NCI-H69 (cell line): ENCODE results near the gene ZNF446.
"Not testable (repeated sequence)": the region's sequence is repeated elsewhere in the genome, so short reads cannot be mapped to it uniquely, and the experiment has no call there.

ENCODE experiments used
- DNase-seq: peaks from one replicate; lab custom pipeline; 2025; lab: John Stamatoyannopoulos, UW

Gene ZNF446

GRCh38 chr19:58500242-58500641 lies 24.1 kb downstream of the ZNF446 start:
- no peak for DNase-seq

DNA sequence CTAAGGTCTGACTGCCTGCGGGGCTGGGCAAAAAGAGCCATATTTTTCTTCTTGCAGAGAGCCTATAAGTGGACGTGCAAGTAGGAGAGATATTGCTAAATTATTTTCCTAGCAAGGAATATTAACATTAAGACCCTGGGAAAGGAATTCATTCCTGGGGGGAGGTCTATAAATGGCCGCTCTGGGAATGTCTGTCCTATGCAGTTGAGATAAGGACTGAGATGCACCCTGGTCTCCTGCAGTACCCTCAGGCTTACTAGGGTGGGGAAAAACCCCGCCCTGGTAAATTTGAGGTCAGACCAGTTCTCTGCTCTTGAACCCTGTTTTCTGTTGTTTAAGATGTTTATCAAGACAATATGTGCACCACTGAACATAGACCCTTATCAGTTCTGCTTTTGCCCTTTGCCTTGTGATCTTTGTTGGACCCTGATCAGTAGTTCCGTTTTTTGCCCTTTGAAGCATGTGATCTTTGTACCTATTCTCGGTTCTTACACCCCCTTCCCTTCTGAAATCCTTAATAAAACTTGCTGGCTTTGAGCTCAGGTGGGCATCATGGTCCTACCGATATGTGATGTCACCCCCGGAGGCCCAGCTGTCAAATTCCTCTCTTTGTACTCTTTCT lies 31.6 kb downstream of the ZNF446 start:
- not testable (repeated sequence) for DNase-seq

DNA sequence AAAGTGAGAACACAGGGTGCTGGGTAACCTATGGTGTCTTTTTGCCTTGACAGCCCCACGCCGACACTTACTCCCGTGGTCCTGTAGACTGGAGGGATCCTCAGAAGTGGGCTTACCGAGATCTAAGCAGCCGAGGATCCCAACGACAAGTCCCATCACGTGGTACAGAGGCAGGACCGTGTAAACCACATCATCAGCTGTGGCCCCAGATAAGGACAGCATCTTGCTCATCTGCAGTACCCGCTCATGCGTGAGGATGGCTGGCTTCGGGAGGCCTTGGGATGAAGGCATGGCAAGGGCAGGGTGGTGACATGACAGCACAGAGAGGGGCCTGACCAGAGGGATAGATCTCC lies 33.6 kb downstream of the ZNF446 start:
- DNase-seq, result no peak

- no peak for DNase-seq
These were observed 34.1 kb downstream of the ZNF446 start for GRCh38 chr19:58510084-58510862.

GRCh38 chr19:58511353-58512208 lies 35.4 kb downstream of the ZNF446 start, which contains the start of gene SLC27A5:
SLC27A5 (minus strand) TSS chr19:58511992; CDS start chr19:58511955, 37 bp downstream.
- DNase-seq, result no peak

GRCh38 chr19:58513213-58513693 lies 37.1 kb downstream of the ZNF446 start:
- DNase-seq, result no peak

DNA sequence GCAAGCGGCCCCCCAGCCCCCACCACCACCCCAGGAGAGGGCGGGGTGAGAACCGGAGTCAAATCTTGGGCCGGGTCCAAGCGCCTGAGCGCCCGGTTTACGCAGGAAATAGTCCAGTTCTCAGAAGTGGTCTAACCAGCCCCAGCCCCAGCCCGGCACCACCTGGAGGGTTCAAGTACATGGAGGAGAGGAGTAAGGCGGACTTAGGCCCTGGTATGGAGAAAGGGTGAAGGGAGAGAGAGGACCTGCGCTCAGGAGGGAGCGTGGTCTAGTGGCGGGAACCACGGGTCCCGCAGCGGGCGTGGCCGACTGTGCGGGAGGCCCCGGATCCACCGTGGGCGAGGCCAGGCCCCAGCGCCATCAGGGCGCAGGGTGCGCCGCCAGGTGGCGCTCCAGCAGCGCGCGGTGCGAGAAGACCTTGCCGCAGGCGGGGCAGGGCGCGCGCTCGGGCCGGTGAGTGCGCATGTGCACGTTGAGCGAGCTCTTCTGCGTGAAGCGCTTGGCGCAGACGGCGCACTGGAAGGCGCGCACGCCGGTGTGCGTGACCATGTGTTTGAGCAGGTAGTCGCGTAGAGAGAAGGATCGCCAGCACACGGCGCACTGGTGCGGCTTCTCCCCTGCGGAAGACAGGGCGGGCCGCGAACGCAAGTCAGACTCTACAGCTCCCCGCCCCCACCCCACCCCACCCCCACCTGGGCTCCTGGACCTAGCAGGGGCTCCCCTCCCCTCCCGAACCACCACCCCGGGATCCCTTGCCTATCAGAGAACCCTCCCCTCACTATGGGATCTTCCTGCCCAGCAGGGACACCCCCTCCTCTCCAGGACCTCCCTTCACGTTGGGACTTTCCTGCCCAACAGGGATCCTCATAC lies 37.8 kb downstream of the ZNF446 start:
- DNase-seq, result peak; percentile 97

DNA sequence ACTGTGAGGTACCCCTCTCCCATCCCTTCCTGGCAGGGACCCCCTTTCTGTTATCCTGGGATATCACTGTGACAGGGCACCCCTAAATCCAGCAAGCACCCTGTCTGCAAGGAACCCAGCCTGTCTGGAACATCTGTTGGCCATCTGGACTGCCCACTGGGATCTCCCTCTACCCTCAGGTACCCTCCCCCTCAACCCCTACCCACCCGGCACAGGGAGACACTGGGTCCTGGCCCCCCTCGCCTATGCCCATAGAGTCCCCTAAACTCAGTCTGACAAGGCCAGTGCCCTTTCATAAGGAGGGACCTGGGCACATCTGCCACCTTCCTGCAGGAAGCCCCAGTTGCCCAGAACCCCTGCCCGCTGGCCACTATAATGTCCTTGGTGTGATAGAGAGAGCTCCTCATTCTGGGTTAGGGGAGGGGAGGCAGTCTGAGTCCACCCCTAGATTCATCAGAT lies 38.4 kb downstream of the ZNF446 start:
- DNase-seq, result no peak

DNA sequence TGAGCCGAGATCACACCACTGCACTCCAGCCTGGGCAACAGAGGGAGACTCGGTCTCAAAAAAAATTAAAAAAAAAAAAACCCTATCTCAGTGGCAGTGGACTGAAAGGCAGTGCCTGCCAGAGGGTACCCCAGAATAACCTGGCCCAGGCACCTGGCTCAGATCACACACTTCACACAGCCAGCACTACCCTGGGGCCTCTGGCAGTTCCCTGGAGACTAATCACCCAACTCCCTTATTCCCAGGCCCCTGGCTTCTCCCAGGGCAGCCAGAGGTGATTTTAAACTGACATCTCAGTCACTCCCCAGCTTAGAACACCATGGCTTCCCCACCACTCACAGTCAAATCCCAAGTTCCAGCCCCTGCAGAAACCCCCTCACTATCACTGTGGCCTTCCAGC lies 39.1 kb downstream of the ZNF446 start:
- DNase-seq, result no peak

GRCh38 chr19:58516246-58516836 lies 40.2 kb downstream of the ZNF446 start:
- no peak for DNase-seq

GRCh38 chr19:58516964-58517833 lies 41.0 kb downstream of the ZNF446 start:
- DNase-seq, result no peak

DNA sequence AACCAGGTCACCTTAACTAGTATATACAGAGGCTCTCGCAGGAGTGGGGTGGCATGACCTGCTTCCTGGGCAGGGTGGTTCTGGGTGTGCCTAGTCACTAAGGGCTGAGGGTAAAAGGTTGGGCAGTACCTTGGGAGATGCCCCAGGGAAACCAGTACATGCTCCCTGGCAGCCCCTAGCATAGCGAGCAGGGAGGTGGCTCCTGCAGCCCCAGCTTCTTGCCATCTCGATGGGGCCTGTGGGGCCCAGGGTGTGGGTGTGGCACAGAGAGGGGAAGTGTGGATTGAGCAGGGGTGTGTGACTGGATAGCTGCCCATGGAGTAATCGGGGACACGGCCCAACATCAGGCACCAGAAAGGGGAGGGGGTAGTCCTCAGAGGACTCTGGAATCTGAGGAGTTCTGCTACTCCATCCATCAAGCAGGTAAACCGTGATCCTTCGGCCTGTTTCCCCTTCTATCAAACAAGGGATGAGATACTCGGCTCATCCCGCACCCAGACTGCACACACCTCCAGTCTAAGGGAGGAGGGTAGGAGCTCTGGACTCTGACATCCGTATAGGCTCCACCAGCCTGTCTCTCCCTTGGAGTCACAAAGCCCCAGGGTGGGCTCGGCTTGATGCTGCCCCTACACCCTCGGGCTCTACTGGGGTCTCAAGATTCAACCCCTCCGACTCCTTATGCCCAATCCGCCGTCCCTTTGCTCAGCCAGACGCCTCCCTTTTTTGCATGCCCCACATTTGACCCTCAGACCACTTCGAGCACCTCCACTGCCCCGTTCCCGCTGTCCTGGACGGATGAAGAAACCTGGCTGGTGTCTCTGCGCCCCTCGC lies 42.3 kb downstream of the ZNF446 start:
- DNase-seq, result peak; percentile 55

DNA sequence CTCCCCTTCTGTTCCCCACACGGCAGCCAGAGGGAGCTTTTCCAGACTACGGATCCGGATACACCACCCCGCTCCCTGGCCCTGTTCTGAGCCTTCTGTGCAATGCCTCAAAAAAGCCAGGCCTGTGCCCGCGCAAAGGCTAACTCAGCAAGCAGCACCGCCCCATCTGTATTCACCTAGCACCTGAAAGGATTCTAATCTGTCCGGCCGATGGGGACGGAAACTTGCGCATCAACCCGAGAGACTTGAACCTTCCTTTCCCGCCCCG lies 42.9 kb downstream of the ZNF446 start:
- peak; percentile 87 for DNase-seq

- peak; percentile 98 for DNase-seq
These were observed 43.5 kb downstream of the ZNF446 start, which contains the start of gene ZBTB45 for GRCh38 chr19:58519355-58520256. ZBTB45 (minus strand) TSS chr19:58519810; CDS start chr19:58517673, 2,137 bp downstream.

DNA sequence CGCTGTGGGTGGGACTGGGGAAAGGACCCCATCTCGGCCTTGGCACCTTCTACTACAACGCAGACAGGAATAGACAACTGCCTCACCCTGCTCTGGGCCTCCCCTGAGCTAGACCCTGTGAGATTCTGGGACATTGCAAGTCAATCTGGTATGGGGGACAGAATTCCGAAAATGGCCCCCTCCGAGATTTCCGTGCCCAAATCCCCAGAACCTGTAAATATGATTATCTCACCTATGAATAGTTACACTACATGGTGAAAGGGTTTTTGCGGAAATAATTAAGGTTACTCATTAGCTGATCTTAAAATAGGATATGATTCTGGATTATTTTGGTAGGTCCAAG lies 44.1 kb downstream of the ZNF446 start:
- DNase-seq, result no peak

GRCh38 chr19:58521651-58522050 lies 45.5 kb downstream of the ZNF446 start:
- no peak for DNase-seq

GRCh38 chr19:58522709-58523108 lies 46.6 kb downstream of the ZNF446 start:
- DNase-seq, result no peak

GRCh38 chr19:58529405-58529804 lies 53.3 kb downstream of the ZNF446 start:
- no peak for DNase-seq
